DLD1 (cell line): ENCODE results near the gene CENPP.

Experiments
- in situ Hi-C: cut with HindIII; loops from 2 replicates; pipeline ENCODE4 v1.10.0; 2017; ENCODE audit warnings: low sequenced_read_pairs

Gene CENPP

DNA sequence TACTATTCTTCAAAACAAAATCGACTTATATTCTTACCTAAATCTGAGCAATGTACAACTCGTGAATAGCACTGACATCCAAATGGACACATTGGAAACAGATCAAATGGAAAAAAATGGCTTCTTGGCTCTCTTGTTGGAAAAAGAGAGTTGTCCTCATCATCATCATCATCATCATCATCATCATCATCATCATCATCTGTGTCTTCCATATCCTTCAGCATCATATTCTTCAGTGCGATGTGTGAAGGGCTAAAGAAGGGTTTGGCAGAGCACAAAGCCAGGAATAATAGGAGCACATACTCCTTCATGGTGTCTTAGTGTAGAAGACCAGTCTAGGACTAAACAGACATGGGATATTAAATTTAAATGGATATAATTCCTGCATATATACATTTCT lies 148.8 kb downstream of the CENPP start:
- in situ Hi-C loops = no loop called here

- in situ Hi-C loops = no loop called here
Observed at GRCh38 chr9:92476962-92477361, 151.2 kb downstream of the CENPP start.

- in situ Hi-C loops = no loop called here
Observed at GRCh38 chr9:92478783-92479182, 153.0 kb downstream of the CENPP start.

- in situ Hi-C loops = no loop called here
Observed at GRCh38 chr9:92479346-92479745, 153.6 kb downstream of the CENPP start.

- in situ Hi-C loops = no loop called here
Observed at GRCh38 chr9:92480291-92480771, 154.6 kb downstream of the CENPP start.

- in situ Hi-C loops = no loop called here
Observed at GRCh38 chr9:92480986-92481633, 155.4 kb downstream of the CENPP start.

GRCh38 chr9:92482329-92482728 lies 156.6 kb downstream of the CENPP start, which contains the start of gene ASPN:
TSS of gene ASPN (minus strand) at chr9:92482506.
- in situ Hi-C loops = no loop called here

DNA sequence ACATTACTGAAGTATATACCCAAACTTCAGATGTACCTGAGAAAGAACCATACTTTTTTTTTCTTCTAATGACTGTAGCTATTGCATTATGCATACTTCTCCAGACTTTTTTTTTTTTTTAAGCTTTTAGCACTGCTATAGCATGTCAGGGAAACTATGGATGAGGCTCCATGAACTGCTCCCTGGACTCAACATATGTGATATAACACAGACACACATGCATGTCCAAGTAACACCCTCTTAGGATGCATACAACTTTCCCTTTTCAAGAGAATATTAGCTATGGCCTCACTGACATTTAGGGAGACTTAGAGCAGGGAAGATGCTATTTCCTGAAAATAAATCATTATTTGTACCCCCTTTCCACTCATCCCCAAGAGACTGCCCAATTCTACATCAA lies 157.1 kb downstream of the CENPP start:
- in situ Hi-C loops = no loop called here

DNA sequence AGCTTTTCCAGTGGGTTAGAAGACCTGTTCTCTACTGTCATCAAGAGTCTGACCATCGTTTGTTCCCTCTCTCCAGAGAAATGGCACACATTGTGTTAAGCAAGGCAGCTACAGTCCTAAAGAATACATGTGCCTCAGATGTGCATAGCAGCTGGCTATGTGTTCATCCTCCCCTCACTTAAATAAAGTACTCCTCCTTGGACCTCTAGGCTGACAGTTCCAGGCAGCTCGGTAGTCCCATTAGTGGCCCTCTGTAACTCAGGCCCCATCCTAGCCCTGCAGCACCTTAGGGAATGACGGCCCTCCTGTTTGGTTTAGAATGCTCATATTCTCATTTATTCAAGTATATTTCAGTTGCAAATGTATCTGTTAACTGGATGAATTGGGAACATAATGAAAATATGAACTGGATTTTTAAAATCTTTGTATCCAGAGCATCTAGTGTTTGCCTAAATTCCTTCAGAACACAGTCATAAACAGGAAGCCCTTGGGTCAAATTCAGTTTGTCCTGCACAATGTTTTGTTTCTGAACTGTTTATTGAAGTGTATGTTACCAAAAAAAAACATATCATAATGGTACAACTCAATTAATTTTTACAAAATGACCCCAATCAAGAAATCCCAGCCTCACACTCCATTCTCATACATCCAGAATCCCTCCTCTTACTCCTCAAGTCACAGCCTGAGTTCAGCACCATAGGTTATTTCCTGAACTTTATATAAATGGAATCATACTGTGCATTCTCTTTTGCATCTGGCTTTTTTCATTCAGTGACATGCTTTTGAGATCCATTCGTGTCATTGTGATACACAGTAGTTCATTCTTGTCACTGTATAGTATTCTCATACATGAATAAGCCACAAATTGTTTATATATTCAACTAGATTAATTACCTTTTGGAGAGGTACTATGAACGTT lies 158.1 kb downstream of the CENPP start:
- in situ Hi-C loops = no loop called here

DNA sequence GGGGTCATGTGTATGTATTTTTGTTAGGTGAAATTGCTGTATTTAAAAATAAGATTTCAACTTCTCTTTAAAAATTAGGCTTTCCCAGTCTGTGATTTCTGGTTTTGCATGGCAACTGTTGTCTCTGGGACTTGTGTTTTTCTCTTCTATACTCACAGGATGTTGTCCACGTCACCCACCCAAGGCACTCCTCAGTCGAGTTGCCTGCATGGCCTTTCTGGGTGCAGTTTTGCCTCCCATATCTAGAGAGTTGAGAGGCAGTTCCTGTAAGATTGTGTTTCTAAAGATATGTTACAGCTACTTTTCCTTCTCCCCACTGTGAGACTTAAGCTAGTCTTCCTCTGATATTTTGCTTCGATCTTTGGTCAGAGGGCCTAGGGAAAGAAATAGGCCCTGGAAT lies 158.8 kb downstream of the CENPP start:
- in situ Hi-C loops = no loop called here

DNA sequence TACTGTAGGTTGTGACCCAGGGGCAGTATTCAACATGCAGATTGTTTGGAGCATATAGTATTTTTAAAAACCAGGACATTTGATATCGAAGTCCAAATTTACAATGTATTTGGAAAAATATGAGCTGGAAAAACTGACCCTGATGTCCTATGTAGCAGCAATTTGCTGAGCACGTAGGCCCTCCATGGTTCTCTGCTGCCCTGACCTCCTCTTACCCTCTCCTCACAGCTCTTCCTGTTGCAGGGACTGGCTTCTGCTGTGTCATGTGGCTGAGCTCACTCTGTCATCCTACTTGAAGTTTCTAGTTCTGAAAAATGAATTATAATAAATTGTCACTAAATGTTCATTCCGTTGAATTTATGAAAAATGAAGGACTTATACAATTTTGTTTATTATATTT lies 160.6 kb downstream of the CENPP start:
- in situ Hi-C loops = no loop called here

DNA sequence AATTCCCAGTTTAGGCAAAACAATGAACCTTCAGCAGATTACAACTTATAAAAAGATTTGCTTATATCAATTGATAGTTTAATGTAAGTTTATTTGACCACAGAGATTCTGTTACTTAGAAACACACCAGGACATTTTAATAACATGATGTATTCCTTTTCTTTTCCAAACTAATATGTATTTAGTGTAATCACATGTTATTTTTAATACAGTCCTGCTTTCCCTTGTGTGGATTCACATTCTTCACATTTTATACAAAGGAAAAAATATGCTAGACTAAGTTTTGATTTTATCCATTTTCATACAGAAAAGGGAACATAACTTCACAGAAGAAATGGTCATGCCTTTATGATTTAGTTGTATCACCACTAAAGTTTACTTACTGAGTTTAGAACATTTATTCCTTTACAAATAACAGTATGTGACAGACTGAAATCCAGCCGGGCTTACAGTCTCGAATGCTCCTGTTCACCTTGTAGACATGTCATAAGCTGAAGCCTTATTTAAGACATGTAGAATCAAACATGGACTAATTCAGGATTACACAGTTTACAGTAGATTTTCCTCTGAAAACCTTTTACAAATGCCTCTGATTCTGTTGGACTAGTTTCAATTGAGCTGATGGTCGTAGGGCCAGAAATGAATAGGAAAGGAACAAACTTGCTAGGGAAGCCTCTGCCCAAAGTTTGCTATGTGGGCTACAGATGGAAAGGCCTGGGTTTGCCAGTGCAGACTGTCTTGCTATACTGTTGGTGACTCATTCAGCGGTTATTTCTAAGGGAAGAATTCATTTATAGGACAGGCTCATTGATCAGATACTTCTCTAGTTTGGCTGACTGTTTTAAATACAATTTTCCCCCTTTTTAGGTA lies 163.2 kb downstream of the CENPP start:
- in situ Hi-C loops = no loop called here

- in situ Hi-C loops = loop anchor here (10.0 kb wide), 1 partner anchor 122 kb away; no protein-coding TSS in a partner anchor
Observed at GRCh38 chr9:92492781-92493401, 167.1 kb downstream of the CENPP start.

DNA sequence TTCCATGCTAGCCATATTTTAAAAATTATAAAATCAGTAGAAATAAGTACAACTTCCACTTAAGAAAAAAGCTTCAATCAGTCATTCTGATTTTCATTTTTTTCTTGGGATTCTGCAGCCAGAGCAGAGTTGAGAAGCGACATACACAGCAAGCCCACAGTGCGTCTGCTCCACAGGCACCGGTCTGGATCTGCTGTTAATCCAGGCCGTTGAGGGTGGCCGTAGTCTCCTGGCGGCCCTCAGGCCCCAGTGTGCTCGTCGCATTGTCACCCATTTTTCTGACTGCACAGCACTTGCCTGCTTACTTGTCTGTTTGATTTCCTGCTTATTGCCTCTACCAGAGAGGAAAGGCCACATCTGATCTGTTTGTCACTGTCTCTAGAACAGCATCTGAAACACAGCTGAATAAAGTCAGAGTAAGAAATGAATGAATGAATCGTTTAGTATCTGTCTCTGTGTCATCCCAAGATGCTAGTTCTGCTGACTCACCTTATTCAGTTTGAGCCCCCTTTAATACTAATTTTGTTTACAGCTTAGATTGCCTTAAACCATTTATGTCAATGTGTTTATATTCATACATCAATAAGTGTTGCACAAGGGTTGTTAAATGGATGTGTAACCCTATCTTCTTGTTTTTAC lies 168.1 kb downstream of the CENPP start:
- in situ Hi-C loops = loop anchor here (10.0 kb wide), 1 partner anchor 121 kb away; no protein-coding TSS in a partner anchor

DNA sequence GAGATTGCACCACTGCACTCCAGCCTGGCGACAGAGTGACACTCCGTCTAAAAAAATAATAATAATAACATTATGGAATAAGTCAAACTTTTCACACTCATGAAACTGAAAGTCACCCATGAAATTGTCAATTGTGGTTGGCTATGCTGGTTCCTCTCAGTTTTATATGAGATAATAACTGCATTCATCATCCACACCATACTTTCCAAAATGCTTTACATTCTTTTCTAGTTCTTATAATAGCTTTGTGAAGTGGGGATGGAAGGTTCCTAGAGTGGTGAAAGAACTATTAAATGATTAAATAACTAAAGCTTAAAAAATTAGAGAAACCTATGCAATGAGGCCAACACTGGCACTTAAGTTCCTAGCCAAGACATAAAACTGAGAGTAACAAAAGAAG lies 169.1 kb downstream of the CENPP start:
- in situ Hi-C loops = loop anchor here (10.0 kb wide), 1 partner anchor 120 kb away; no protein-coding TSS in a partner anchor

DNA sequence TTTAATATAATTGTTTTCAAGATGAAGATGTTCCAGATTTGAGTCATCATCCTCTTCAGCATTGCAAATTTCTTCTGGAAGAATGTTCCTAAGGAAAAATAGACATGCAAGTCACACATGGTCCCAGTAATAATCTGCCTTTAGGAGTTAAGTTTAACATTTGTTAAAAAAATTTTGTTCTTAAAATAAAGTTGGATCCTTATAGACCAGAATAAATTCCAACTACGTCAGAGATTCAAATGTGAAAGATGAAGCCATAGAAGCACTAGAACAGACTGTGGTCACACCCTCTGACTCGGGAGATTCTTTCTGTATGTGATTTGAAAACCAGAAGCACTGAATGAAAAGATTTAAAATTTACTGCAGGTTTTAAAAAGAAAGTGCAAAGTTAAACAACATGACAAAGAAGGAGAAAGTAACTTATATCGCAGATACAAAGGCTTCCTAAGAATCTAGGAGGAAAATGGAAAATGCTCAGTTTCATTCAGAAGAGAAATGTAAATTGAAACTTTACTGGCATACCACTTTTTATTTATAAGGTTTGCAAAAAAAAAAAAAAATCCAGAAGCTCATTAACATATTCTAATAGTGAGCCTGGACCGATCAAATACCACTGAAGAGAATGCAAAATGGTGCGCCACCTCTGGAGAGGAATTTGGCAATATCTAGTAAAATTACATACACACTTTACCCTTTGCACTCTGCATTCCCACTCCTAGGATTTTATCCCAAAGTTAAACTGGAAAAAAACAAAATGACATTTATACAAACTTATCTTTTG lies 170.8 kb downstream of the CENPP start:
- in situ Hi-C loops = loop anchor here (10.0 kb wide), 1 partner anchor 118 kb away; no protein-coding TSS in a partner anchor

DNA sequence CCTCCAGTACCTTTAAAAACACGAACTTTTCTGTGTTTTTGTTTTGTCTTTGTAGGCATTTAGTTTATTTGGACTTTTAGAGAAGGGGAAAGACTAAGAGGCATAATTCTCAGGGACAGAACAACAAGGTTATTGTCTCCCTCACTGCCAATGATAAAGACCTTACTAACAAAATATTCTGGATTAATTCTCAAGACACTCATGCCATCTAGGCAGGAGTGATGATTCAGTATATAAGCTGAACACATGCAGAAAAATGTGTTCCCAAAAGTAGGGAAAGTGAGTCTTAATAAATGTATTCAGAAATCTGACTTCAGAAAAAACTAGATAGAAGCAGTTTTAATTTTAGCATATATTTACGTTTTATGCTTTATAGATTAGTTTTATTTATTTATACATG lies 173.9 kb downstream of the CENPP start:
- in situ Hi-C loops = loop anchor here (10.0 kb wide), 1 partner anchor 115 kb away; no protein-coding TSS in a partner anchor

- in situ Hi-C loops = no loop called here
Observed at GRCh38 chr9:92500725-92501124, 175.0 kb downstream of the CENPP start.
